Measurements from ENCODE around the gene JAM2.

The JAM2 gene

DNA sequence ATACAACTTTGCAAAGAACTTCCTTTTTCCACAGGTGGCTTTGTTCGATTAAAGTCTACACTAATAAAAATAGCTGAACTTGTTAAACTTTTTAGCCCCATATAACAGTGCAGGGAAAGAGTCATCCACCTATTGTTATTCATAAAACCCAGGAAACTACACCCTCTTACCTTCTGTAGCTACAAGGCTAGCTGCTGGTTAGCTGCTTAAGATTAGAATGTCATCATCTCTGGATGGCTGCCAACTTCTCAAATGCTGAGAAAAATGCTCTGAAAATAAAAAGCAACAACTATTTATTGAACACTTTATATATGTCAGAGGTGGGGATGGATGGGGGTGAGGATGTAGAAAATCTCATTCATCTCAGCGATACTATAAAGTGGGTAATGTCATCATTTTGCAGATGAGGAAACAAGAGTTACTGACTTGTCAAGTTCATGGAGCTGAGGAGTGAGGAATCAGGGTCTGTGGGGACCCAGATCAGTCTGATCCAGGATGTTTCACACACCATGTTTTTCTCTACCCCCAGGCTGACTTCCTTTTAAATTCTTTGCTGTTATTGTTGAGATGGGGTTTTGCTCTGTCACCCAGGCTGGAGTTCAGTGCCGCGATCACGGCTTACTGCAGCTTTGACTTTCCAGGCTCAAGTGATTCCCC, 78.6 kb downstream of the JAM2 start:
- DNase-seq (no peak), ATAC-seq (no peak)

GRCh38 chr21:25721987-25722386, 82.9 kb downstream of the JAM2 start:
- ATAC-seq (no peak), DNase-seq (no peak)

- DNase-seq, result no peak
- no peak for ATAC-seq
Measured at GRCh38 chr21:25722631-25723030, 83.6 kb downstream of the JAM2 start.

DNA sequence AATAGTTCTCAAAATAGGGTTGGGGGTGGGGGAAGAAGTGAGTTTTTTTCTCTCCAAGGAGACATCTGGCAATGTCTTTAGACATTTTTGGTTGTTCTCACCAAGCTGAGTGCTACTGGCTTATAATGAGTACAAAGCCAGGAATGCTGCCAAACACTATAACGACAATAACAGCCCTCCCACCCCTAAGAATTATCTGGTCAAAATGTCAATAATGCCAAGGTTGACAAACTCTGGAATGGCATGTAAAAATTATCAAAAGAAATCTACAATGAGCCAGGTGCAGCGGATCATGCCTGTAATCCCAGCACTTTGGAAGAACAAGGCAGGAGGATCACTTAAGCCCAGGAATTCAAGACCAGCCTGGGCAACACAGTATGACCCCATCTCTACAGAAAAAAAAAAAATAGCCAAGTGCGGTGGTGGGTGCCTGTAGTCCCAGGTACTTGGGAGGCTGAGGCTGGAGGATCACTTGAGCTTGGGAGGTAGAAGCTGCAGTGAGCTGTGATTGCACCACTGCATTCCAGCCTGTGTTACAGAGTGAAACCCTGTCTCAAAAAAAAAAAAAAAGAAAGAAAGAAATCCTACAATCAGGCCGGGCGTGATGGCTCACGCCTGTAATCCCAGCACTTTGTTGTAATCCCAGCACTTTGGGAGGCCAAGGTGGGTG, 93.2 kb downstream of the JAM2 start:
- no peak for DNase-seq
- ATAC-seq, result no peak

DNA sequence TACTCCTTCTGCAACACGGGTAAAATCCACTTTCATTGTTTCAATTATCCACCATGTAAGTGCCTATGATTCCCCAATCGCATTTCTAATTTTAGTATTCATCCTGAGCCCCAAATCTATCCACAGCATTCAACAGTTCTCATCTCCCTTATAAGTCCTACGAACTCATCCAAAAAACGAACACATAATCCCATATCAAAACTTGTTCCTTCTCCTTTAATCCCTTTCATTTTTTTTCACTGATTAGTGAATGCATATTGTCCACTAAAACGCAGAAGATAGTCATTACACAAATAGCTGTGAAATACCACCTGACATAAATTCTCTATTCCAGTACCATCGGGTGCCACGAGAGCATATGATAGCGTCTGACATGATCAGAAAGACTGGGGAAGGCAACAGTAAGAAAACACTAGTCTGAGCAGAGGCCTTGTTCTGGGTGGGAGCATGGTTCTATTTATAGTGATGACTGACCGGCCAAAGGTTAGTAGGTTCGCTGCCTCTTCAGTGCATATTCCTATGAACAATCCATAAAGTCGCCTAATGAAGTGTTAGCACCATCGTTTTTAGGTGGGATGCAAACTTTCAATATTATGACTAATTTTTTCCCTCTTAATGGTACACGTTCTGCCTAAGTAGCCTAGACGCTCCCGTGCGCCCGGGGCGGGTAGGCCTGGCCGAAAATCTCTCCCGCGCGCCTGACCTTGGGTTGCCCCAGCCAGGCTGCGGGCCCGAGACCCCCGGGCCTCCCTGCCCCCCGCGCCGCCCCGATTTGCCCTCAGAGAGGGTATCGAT, 95.0 kb downstream of the JAM2 start:
- DNase-seq, result peak; percentile 55
- peak; percentile 31 for ATAC-seq

DNA sequence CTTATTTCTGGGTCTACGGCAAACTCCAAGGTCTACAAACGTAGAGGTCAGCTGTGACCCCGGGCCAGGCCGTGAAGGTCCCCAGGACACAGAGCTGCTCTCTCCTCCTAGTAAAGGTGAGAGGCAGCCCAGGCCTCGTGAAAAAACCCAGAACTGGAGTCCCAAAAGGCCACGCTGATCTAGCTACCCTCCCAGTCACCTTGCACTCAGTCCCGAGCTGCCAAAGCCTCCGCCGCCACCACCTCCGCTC, 95.5 kb downstream of the JAM2 start:
- ATAC-seq, result no peak
- no peak for DNase-seq

GRCh38 chr21:25734904-25735645, 96.0 kb downstream of the JAM2 start, which contains the start of the genes ATP5PF and GABPA:
TSS of gene ATP5PF (minus strand) at chr21:25734904. CDS start at chr21:25729794, 5,110 bp downstream.
TSS of gene GABPA (plus strand) at chr21:25734972. CDS start at chr21:25741599, 6,627 bp downstream.
- peak; percentile 98 for DNase-seq

GRCh38 chr21:25735646-25736597, 96.9 kb downstream of the JAM2 start:
- DNase-seq (peak; percentile 81), ATAC-seq (peak; percentile 2)

More at GRCh38 chr21:25734904-25735645, 96.0 kb downstream of the JAM2 start, which contains the start of the genes ATP5PF and GABPA:
- peak; percentile 97 for ATAC-seq

GRCh38 chr21:25737421-25737820, 98.4 kb downstream of the JAM2 start:
- ATAC-seq, result no peak
- no peak for DNase-seq

DNA sequence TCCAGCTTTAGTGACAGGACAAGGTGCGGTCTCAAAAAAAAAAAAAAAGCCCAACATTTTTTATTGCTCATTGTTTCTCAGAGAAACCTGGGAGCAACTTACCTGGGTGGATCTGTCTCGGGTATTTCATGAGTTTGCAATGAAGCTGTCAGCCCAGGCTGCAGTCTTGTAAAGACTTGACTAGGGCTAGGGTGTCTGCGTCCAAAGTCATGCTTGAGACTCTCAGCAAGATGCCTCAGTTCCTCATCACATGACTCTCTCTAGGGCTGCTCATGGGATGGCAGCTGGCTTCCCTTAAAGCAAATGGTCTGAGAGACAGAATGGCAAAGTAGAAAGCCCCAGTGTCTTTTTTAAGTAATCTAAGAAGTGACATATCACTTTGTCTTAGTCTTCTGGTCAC, 103.8 kb downstream of the JAM2 start:
- ATAC-seq (no peak), DNase-seq (no peak)

- no peak for DNase-seq
- ATAC-seq, result no peak
Measured at GRCh38 chr21:25744854-25745253, 105.8 kb downstream of the JAM2 start.

GRCh38 chr21:25750085-25750484, 111.0 kb downstream of the JAM2 start:
- no peak for DNase-seq
- no peak for ATAC-seq

DNA sequence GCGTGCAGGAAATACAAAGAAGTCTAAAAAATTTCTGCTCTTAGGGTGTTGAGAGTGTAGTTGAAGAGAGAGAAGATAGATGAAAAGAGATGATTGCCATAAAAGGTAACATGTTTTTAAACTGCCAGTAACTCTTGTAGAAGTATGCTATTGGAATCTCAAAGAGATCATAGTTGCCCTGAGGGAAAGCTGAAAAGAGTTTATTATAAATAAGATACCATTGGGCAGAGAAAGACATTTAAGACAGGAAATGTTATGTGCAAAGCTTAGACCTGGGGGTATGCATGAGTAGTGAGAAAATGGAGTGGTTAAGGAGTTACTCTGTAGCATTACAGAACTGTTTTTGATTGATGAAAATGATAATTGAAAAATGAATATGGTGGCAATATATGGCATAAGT, 113.4 kb downstream of the JAM2 start:
- ATAC-seq (no peak), DNase-seq (no peak)

GRCh38 chr21:25756190-25756932, 117.3 kb downstream of the JAM2 start:
- DNase-seq (no peak), ATAC-seq (no peak)

DNA sequence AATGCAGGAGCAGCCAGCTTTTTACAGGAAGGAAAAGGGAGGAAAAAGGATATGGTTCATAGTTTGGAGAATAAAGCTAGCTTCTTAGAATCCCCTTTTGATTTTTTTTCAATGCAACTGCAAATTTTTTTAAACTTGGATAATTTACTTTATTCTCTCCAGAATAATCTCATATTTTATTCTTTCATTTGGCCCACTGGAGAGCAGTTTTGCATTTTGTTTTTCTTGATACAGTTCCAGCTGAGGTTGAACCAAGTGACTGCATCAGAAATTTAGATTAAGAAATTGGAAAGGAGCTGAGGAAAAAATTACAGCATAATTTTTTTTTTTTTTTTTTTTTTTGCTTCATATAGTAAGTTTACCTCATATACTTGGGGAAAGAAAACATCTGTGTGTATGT, 118.5 kb downstream of the JAM2 start:
- ATAC-seq, result no peak
- no peak for DNase-seq

GRCh38 chr21:25759573-25759972, 120.5 kb downstream of the JAM2 start:
- ATAC-seq (no peak), DNase-seq (no peak)

GRCh38 chr21:25760061-25760460, 121.0 kb downstream of the JAM2 start:
- no peak for DNase-seq
- no peak for ATAC-seq

DNA sequence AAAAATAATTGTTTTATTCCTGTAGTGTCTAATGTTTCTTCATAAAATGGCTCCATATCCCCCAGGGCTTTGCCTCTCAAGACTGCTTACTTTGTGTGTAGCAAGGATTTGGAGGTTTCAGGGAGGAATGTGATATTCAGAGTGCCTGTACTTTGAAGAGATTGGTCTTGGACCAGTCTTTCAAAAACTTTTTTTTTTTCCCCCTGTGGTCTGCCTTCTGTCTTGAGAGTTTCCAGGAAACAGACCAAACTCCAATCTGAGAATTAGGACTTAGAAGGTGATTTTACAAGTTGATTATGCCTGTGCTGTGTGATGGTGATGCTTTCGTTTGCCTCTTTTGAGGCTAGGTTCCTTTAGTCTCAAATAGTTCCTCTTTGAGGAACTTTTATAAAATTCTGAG, 121.6 kb downstream of the JAM2 start:
- DNase-seq, result no peak
- no peak for ATAC-seq

- DNase-seq (no peak), ATAC-seq (no peak)
Measured at GRCh38 chr21:25764065-25764464, 125.0 kb downstream of the JAM2 start.

All from stimulated activated naive CD8-positive, alpha-beta T cell treated with anti-CD3 and anti-CD28 coated beads, Interleukin-15, Interleukin-2, amounts not matched to agents 100 U/mL and 50 U/mL, for 24 hours (primary cell).